GM18907 (cell line): Measurements from ENCODE around the gene CMYA5.
A peak's percentile ranks its signal among the peaks of the same experiment; 100 is the strongest.
"Not testable (repeated sequence)": the region's sequence is repeated elsewhere in the genome, so short reads cannot be mapped to it uniquely, and the experiment has no call there.

Experiments
- ATAC-seq: cut with Tn5 transposase; IDR thresholded peaks from one replicate; pipeline ENCODE4 v1.9.1; 2021; ENCODE audit warnings: mild to moderate bottlenecking, moderate library complexity; ENCODE audit not compliant: unreplicated experiment

Gene CMYA5

GRCh38 chr5:79702606-79703380, 13.2 kb downstream of the CMYA5 start:
- no peak for ATAC-seq

DNA sequence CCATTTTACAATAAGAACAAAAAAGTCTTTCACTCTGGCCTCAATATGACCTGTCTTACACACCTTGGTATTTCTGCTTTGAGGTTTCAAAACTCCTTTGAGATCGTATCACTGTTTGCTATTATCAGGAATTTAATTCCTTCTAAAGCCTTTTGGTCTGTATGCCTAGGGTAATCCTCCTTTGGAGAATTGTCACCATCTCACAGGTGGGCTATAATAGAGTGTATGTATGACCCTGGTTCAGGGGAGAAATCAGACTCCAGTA, 13.7 kb downstream of the CMYA5 start:
- no peak for ATAC-seq

GRCh38 chr5:79704553-79704952, 14.9 kb downstream of the CMYA5 start:
- no peak for ATAC-seq

DNA sequence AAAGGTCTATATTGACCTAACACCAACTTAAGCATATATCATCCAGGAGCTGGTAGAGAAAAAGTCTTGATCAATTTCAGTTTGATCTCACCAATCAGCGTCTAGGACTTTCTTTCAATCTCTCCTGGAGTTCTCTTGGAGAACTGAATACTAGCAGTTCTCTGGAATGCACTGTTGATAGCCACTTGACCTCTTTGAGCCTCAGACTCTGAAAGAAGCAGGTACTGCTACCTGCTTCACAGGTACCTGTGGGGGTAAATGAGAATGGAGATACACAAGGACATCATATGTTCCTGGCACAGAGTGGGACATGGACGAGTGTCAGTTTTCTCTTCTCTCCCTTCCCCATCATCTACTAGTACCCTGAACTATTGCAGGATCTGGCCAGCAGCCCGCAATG, 16.0 kb downstream of the CMYA5 start:
- ATAC-seq: no peak

- ATAC-seq: not testable (repeated sequence)
Observed at GRCh38 chr5:79706317-79706716, 16.7 kb downstream of the CMYA5 start.

DNA sequence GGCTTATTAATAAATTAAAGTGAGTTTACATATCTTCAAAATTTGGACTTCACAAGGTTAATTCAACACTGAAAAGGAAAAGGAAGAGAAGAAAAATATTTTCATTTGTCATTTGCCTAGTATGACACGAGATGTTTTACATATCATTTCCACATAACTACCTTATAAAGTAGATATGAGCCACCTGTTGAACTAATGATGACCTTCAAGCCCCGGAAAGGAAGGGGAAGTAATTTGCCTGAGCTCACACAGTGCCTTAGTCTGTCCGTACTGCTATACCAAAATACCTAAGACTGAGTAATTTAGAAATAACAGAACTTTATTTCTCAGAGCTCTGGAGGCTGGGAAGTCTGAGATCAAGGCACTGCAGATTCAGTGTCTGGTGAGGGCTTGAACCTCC, 17.9 kb downstream of the CMYA5 start:
- peak; percentile 43 for ATAC-seq

- ATAC-seq: no peak
Observed at GRCh38 chr5:79712741-79713140, 23.1 kb downstream of the CMYA5 start.

DNA sequence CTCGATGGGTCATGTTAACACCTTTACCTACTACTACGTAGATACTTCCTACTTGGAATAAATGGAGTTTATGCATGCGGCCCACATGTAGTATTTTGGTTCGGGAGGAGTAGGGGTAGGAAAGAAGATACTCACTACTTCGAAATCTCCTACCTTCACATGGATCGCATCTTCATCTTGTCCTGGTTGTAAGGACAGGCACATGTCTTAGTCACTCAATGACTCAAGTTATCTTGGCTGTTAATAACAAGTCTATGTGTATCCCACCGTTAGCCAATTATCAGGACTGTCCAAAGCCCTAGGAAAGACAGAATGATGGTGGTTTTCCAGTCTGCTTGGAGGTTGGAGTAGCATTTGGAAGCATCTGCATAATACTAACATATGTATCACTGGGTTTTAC, 24.1 kb downstream of the CMYA5 start:
- ATAC-seq: no peak

DNA sequence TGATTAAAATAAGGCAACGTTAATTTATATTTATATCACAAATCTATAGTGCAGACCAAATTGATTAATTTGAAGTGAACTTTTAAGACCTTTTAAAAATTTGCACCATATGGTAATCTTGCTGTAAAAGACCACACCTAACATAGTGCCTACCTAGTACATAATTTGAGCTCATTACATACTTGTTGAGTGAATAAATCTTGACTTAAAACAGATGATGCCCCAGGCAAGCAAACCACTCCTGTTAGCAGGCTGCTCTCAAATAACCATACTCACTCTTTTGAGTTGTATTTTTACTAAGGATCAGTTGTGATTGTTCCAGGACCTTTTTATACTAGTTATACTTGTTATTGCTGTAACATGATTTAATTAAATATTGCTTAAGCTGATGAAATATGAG, 27.2 kb downstream of the CMYA5 start:
- no peak for ATAC-seq

DNA sequence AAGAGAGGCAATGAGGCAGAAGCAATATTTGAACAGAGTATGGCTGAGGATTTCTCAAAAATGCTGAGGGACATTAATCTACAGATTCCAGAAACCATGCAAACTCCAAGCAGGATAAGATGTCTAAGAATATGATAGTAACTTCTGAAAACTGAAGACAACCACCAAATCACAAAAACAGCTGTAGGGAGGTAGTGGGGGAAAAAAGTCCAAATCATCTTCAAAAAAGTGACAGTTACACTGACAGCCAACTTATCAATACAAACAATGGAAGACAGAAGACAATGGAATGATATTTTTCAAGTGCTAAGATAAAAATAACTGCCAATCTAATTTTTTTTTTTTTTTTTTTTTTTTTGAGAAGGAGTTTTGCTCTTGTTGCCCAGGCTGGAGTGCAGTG, 30.5 kb downstream of the CMYA5 start:
- no peak for ATAC-seq

DNA sequence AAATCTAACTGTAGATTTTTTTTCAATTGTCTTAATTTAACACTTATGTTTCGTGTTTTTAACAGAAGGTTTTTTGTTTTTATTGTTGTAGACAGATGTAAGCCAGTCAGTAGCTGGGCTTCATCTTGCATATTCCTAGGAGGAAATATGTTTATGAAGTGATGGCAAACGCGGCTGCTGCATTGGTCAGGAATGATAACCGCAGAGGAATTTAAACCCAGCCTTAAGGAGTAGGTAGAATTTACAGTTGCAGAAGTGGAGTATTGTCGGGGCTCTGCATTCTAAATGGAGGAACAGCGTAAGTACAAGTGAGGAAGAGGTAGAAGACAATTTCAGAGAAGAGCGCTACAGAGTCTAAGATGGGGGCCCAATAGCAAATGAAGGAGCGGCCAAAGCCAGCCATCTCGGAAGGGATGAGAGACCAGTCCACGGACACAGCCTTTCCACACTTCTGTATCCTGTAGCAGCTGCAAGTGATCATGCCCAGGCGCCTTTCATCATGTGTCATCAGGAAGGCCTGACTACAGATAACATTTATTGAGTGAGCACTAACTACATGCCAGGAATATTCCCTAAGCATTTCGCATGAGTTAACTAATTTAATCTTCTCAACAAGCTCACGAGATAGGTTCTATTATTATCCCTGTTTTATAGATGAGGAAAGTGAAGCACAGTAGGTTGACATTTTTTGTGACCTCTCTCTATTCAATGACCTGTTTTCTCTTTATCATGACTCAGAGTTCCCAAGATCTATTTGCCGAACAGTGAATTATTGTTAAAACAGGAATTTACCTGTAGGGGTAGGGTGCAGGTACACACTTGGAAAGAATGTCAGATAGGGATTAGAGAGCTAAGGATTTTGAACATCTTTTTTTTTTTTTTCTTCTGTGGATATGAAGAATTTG, 38.1 kb downstream of the CMYA5 start:
- ATAC-seq: no peak

DNA sequence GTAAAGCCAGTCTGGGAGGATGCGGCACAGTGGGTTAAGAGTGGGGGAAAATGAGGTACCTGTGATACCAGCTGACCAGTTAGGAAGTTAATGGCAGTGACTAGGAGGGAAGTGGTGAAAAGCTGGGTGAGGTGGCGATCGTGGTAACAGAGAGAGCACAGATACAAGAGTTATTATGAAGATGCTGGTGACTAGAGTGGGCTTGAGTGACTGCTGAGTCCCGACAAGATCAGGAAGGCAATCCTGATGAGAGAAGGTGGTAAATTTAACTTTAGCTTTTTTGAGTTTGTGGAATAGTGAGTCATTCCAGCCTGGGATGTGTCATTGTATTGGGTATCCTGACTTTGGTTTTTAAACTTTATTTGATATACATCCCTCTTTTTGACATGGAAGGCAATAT, 38.8 kb downstream of the CMYA5 start:
- ATAC-seq: no peak

DNA sequence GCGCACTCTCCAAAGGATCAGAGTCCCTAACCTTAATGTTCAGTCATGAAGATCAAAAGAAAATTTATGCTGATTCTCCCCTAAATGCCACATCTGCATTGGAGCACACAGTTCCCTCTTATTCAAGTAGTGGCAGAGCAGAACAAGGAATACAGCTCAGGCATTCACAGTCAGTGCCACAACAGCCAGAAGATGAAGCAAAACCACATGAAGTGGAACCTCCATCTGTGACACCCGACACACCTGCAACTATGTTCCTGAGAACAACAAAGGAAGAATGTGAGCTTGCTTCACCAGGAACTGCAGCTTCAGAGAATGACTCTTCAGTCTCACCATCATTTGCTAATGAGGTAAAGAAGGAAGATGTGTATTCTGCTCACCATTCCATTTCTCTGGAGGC, 40.0 kb downstream of the CMYA5 start:
- ATAC-seq: no peak

DNA sequence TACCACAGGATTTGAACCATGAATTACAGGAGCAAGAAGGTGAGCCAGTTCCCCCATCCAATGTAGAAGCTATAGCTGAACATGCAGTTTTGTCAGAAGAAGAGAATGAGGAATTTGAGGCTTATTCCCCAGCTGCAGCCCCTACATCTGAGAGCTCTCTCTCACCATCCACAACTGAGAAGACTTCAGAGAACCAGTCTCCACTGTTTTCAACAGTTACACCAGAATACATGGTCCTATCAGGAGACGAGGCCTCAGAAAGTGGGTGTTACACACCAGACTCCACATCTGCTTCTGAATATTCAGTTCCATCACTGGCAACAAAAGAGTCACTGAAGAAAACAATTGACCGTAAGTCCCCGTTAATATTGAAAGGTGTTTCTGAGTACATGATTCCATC, 40.9 kb downstream of the CMYA5 start:
- ATAC-seq: no peak

DNA sequence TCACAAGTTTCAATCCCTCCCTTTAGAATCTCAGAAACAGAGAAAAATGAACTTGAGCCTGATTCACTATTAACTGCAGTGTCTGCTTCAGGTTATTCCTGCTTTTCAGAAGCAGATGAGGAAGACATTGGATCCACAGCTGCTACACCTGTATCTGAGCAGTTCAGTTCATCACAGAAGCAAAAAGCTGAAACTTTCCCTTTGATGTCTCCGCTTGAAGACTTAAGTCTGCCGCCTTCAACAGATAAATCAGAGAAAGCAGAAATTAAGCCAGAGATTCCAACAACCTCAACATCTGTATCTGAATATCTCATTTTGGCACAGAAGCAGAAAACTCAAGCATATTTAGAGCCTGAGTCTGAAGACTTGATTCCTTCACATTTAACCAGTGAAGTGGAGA, 42.1 kb downstream of the CMYA5 start:
- no peak for ATAC-seq

DNA sequence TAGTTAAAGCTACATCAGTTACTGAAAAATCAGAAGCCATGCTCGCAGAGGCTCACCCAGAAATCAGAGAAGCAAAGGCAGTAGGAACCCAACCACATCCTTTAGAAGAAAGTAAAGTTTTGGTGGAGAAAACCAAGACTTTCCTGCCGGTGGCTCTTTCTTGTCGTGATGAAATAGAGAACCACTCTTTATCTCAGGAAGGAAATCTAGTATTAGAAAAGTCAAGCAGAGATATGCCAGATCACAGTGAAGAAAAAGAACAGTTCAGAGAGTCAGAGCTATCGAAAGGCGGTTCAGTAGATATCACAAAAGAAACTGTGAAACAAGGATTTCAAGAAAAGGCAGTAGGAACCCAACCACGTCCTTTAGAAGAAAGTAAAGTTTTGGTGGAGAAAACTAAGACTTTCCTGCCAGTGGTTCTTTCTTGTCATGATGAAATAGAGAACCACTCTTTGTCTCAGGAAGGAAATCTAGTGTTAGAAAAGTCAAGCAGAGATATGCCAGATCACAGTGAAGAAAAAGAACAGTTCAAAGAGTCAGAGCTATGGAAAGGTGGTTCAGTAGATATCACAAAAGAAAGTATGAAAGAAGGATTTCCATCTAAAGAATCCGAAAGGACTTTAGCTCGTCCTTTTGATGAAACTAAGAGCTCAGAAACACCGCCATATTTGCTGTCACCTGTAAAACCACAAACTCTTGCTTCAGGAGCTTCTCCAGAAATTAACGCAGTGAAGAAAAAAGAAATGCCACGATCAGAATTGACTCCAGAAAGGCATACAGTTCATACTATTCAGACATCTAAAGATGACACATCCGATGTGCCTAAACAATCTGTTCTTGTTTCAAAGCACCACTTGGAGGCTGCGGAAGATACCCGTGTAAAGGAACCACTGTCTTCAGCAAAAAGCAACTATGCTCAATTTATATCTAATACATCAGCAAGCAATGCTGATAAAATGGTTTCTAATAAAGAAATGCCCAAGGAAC, 47.2 kb downstream of the CMYA5 start:
- ATAC-seq: no peak

DNA sequence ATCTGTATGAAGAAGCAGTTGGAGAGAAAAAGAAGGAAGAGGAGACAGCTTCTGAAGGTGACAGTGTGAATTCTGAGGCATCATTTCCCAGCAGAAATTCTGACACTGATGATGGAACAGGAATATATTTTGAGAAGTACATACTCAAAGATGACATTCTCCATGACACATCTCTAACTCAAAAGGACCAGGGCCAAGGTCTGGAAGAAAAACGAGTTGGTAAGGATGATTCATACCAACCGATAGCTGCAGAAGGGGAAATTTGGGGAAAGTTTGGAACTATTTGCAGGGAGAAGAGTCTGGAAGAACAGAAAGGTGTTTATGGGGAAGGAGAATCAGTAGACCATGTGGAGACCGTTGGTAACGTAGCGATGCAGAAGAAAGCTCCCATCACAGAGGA, 48.7 kb downstream of the CMYA5 start:
- no peak for ATAC-seq

DNA sequence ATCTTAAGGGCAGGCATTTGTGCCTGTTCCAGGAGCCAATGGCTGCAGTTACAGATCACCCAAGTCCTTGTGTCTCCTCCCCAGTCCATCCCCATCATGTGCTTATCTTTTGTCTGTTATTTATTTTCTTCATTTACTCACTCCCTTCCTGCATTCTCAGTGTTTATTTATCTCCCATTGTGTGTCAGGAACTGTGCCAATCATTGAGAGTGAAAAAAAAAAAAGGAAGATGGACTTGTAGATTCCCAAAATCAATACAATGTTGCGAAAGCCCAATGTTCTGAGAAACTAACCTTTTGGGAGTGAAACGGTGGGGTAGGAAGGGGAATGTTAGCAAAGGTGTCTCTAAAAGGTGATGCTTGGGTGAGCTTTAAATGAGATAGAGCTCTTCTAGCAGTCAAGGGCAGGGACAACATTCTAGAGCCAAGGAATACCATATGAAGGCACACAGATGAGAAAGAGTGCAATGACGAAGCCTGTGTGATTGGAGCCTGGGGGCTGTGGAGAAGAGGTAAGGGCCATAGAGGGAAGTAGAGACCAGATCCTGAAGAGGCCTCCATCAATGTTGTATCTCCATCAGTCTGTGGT, 53.0 kb downstream of the CMYA5 start:
- ATAC-seq: no peak

DNA sequence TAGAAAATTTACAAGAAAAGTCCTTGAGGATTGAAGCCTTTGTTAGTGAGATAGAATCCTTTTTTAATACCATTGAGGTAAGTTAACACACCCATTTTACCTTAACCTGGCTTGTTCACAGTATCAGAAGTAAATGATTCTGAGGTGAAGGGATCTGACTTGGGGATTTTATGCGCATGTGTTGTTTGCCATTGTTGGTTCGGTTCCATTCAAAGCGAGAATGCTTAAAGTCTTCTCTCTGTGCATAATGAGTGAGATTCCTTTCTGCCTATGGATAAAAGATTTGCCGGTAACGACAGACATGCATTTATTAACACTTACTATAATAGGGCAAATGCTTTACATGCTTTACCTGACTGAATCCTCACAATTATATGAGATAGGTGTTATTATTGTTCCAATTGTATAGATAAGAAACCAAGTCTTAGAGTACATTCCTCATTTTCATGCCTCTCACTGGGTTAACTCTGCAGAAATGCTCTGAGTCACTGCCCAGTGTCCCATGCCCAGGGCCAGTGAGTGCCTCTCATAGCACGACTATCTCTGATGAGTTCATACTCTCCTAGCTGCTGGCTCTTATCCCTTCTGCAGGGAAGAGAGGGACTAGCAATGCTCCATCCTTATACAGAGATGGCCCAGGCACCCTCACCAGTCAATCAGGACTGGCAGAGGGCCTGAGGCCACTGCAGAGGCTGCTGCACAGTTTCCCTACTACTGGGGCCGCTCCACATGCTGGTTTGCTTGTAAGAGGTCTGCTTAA, 54.4 kb downstream of the CMYA5 start:
- ATAC-seq: no peak

- ATAC-seq: no peak
Observed at GRCh38 chr5:79745255-79745654, 55.6 kb downstream of the CMYA5 start.
